Measurements from ENCODE around the gene H6PD.

DNA sequence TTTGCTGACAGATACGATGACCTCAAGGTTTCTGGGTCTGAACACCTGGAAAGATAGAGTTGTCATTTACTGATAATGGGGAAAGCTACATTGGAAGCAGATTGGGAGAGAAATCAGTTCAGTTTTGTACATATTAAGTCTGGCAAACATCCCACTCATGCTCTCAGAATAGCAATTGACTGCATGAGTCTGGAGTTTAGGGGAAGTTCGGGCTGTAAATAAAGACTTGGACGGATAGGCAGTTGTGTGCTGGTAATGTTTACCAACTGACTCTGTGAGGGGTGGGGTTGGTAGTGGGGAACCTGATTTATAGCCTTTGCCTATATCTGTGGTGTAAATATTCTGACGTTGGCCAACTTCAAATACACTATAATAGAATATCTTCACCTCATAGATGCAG lies 4.0 kb downstream of the H6PD start:
- TF ChIP-seq FOXM1 (IDR thresholded peaks at IDR 0.05; ENCODE audit: borderline replicate concordance, low read depth) (no peak), CEBPB (IDR thresholded peaks at IDR 0.05) (no peak), YY1 (IDR thresholded peaks at IDR 0.05; ENCODE audit: low read depth) (no peak), RAD21 (IDR thresholded peaks at IDR 0.05; ENCODE audit: low read depth) (no peak), CREB1 (IDR thresholded peaks at IDR 0.05; ENCODE audit: low read depth) (no peak), TEAD4 (IDR thresholded peaks at IDR 0.05) (no peak), EP300 (IDR thresholded peaks at IDR 0.05; ENCODE audit: borderline replicate concordance) (no peak)
- TF ChIP-seq, protein P1, sequence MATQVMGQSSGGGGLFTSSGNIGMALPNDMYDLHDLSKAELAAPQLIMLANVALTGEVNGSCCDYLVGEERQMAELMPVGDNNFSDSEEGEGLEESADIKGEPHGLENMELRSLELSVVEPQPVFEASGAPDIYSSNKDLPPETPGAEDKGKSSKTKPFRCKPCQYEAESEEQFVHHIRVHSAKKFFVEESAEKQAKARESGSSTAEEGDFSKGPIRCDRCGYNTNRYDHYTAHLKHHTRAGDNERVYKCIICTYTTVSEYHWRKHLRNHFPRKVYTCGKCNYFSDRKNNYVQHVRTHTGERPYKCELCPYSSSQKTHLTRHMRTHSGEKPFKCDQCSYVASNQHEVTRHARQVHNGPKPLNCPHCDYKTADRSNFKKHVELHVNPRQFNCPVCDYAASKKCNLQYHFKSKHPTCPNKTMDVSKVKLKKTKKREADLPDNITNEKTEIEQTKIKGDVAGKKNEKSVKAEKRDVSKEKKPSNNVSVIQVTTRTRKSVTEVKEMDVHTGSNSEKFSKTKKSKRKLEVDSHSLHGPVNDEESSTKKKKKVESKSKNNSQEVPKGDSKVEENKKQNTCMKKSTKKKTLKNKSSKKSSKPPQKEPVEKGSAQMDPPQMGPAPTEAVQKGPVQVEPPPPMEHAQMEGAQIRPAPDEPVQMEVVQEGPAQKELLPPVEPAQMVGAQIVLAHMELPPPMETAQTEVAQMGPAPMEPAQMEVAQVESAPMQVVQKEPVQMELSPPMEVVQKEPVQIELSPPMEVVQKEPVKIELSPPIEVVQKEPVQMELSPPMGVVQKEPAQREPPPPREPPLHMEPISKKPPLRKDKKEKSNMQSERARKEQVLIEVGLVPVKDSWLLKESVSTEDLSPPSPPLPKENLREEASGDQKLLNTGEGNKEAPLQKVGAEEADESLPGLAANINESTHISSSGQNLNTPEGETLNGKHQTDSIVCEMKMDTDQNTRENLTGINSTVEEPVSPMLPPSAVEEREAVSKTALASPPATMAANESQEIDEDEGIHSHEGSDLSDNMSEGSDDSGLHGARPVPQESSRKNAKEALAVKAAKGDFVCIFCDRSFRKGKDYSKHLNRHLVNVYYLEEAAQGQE (IDR thresholded peaks at IDR 0.05; ENCODE audit: low read depth): no peak
- TF ChIP-seq, protein P2, sequence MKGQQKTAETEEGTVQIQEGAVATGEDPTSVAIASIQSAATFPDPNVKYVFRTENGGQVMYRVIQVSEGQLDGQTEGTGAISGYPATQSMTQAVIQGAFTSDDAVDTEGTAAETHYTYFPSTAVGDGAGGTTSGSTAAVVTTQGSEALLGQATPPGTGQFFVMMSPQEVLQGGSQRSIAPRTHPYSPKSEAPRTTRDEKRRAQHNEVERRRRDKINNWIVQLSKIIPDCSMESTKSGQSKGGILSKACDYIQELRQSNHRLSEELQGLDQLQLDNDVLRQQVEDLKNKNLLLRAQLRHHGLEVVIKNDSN (IDR thresholded peaks at IDR 0.05): no peak

Measured in Ishikawa (cell line).